ENCODE measurements around the gene CA9. TPM values are rescaled to one million over a fixed set of nuclear protein-coding genes. Genes with fewer than 3 reads are reported as not detected.

CA9 gene
- total RNA-seq, 1 donor from 2014 or later, result 0.04 TPM

- Histone ChIP-seq H3K27me3 (ENCODE audit: control insufficient read depth, insufficient read depth, low read length) (no peaks in the 10 kb centered on the region), H3K36me3 (ENCODE audit: control insufficient read depth, insufficient read depth, low read length) (peaks cover 2% of the 10 kb centered on the region), H3K4me3 (ENCODE audit: low read depth, low read length) (no peak overlapping the region)
- DNase-seq (ENCODE audit: low read depth), result no peak
- TF ChIP-seq CTCF (IDR thresholded peaks at IDR 0.05; ENCODE audit: insufficient read depth, low read length, poor library complexity, severe bottlenecking), result no peak
These were observed 8.3 kb downstream of the CA9 start for GRCh38 chr9:35682051-35682450.

GRCh38 chr9:35682520-35683315, 9.0 kb downstream of the CA9 start:
- no peaks in the 10 kb centered on the region for H3K27me3 ChIP-seq (ENCODE audit: control insufficient read depth, insufficient read depth, low read length)
- H3K4me3 ChIP-seq (ENCODE audit: low read depth, low read length), result no peak overlapping the region
- TF ChIP-seq CTCF (IDR thresholded peaks at IDR 0.05; ENCODE audit: insufficient read depth, low read length, poor library complexity, severe bottlenecking), result no peak
- DNase-seq (ENCODE audit: low read depth), result no peak
- peaks cover 2% of the 10 kb centered on the region for H3K36me3 ChIP-seq (ENCODE audit: control insufficient read depth, insufficient read depth, low read length)

- peaks cover 2% of the 10 kb centered on the region for H3K36me3 ChIP-seq (ENCODE audit: control insufficient read depth, insufficient read depth, low read length)
- no peaks in the 10 kb centered on the region for H3K27me3 ChIP-seq (ENCODE audit: control insufficient read depth, insufficient read depth, low read length)
- TF ChIP-seq CTCF (IDR thresholded peaks at IDR 0.05; ENCODE audit: insufficient read depth, low read length, poor library complexity, severe bottlenecking), result no peak
- no peak overlapping the region for H3K4me3 ChIP-seq (ENCODE audit: low read depth, low read length)
- no peak for DNase-seq (ENCODE audit: low read depth)
These were observed 9.6 kb downstream of the CA9 start for GRCh38 chr9:35683323-35683722.

GRCh38 chr9:35684921-35685320, 11.2 kb downstream of the CA9 start:
- Histone ChIP-seq H3K4me3 (ENCODE audit: low read depth, low read length) (no peak overlapping the region), H3K27me3 (ENCODE audit: control insufficient read depth, insufficient read depth, low read length) (no peaks in the 10 kb centered on the region), H3K36me3 (ENCODE audit: control insufficient read depth, insufficient read depth, low read length) (peaks cover 2% of the 10 kb centered on the region)
- no peak for TF ChIP-seq CTCF (IDR thresholded peaks at IDR 0.05; ENCODE audit: insufficient read depth, low read length, poor library complexity, severe bottlenecking)
- DNase-seq (ENCODE audit: low read depth), result no peak

GRCh38 chr9:35685506-35685905, 11.8 kb downstream of the CA9 start:
- Histone ChIP-seq H3K4me3 (ENCODE audit: low read depth, low read length) (no peak overlapping the region), H3K27me3 (ENCODE audit: control insufficient read depth, insufficient read depth, low read length) (no peaks in the 10 kb centered on the region), H3K36me3 (ENCODE audit: control insufficient read depth, insufficient read depth, low read length) (peaks cover 2% of the 10 kb centered on the region)
- TF ChIP-seq CTCF (IDR thresholded peaks at IDR 0.05; ENCODE audit: insufficient read depth, low read length, poor library complexity, severe bottlenecking), result no peak
- no peak for DNase-seq (ENCODE audit: low read depth)

All from kidney epithelial cell (primary cell).